CD8-positive, alpha-beta memory T cell (primary cell): ENCODE data around the gene KLHL1. TPM values are rescaled to one million over a fixed set of nuclear protein-coding genes. Genes with fewer than 3 reads are reported as not detected.

Source experiments
- CTCF ChIA-PET: fragments of 350-600 bp; sonication (Branson Sonifier 250); formaldehyde crosslinking; loops from one replicate; lab custom pipeline; 2021; ENCODE audit warnings: antibody characterized with exemption; lab: Charles Lee
- POLR2A ChIA-PET: fragments of 350-600 bp; sonication (Branson Sonifier 250); formaldehyde crosslinking; loops from one replicate; lab custom pipeline; 2021; ENCODE audit warnings: antibody characterized with exemption; lab: Charles Lee
- DNase-seq, 5 donors: peaks; one replicate each; pipeline versions ENCODE4 v3.0.0 to v3.0.0-alpha.2; 2020 to 2022; ENCODE audit warnings: mixed read lengths in 1 of 5
- H3K27ac ChIP-seq: one replicate; pipeline ENCODE4 v1.7.0; 2013; ENCODE audit warnings: low read depth, mild to moderate bottlenecking, low read length, moderate library complexity
- H3K27me3 ChIP-seq: 2 replicates; pipeline ENCODE4 v1.7.0; 2013; ENCODE audit warnings: low read length, mild to moderate bottlenecking; ENCODE audit not compliant: insufficient read depth, poor library complexity, severe bottlenecking
- H3K36me3 ChIP-seq: 2 replicates; pipeline ENCODE4 v1.7.0; 2013; ENCODE audit warnings: mild to moderate bottlenecking, low read length, moderate library complexity; ENCODE audit not compliant: insufficient read depth
- H3K4me1 ChIP-seq: 2 replicates; pipeline ENCODE4 v1.7.0; 2013; ENCODE audit warnings: mild to moderate bottlenecking, low read length, moderate library complexity; ENCODE audit not compliant: insufficient read depth
- H3K4me3 ChIP-seq: 2 replicates; pipeline ENCODE4 v1.7.0; 2013; ENCODE audit warnings: mild to moderate bottlenecking, low read length
- H3K9me3 ChIP-seq: 2 replicates; pipeline ENCODE4 v1.7.0; 2013; ENCODE audit warnings: mild to moderate bottlenecking, low read length
- H3K27ac Mint-ChIP-seq, 8 donors: one replicate each; pipeline ENCODE4 v1.8.0; 2020 to 2021; ENCODE audit warnings: mixed read lengths in 8 of 8, mild to moderate bottlenecking in 6 of 8, inconsistent platforms in 3 of 8, moderate library complexity in 3 of 8
- H3K27me3 Mint-ChIP-seq, 2 donors: one replicate each; pipeline ENCODE4 v1.8.0; 2020 to 2021; ENCODE audit warnings: mixed read lengths in 2 of 2, mild to moderate bottlenecking in 1 of 2, moderate library complexity in 1 of 2
- H3K36me3 Mint-ChIP-seq, 3 donors: one replicate each; pipeline ENCODE4 v1.8.0; 2020 to 2021; ENCODE audit warnings: mixed read lengths in 3 of 3, inconsistent platforms in 1 of 3, mild to moderate bottlenecking in 1 of 3
- H3K4me1 Mint-ChIP-seq, 3 donors: one replicate each; pipeline ENCODE4 v1.8.0; 2020 to 2021; ENCODE audit warnings: mixed read lengths in 3 of 3, inconsistent platforms in 1 of 3, mild to moderate bottlenecking in 1 of 3
- H3K4me3 Mint-ChIP-seq, 7 donors: one replicate each; pipeline ENCODE4 v1.8.0; 2020 to 2021; ENCODE audit warnings: mixed read lengths in 7 of 7, mild to moderate bottlenecking in 6 of 7, moderate library complexity in 4 of 7, inconsistent platforms in 2 of 7
- H3K9me3 Mint-ChIP-seq, 5 donors: one replicate each; pipeline ENCODE4 v1.8.0; 2020 to 2022; ENCODE audit warnings: mixed read lengths in 5 of 5, mild to moderate bottlenecking in 3 of 5, moderate library complexity in 2 of 5, inconsistent platforms in 1 of 5
- polyA plus RNA-seq: library from polyadenylated mRNA; unstranded; fragments of 300-500 nt; fragmentation: Illumina TruSeq; gene quantifications from one replicate; pipeline ENCODE4 v1.2.3, GENCODE V29; 2021
- total RNA-seq, 2 experiments: library from RNA; stranded (reverse); gene quantifications; one replicate each; pipeline ENCODE4 v1.2.3, GENCODE V29; 2021

KLHL1 gene
- total and polyA plus RNA-seq, 3 experiments from 2014 or later, result not detected

GRCh38 chr13:69828527-69828926 lies 279.7 kb downstream of the KLHL1 start:
- Mint-ChIP-seq H3K27ac (no peak overlapping the region), H3K4me3 (no peak overlapping the region), H3K36me3 (no peaks in the 10 kb centered on the region), H3K27me3 (no peaks in the 10 kb centered on the region), H3K9me3 (peaks cover 7 to 28% (median 16%) of the 10 kb centered on the region in 5 donors), H3K4me1 (no peaks in the 10 kb centered on the region)
- H3K4me3 ChIP-seq, result no peak overlapping the region
- no peaks in the 10 kb centered on the region for H3K36me3 ChIP-seq
- POLR2A ChIA-PET, result no interaction called here
- no peak for DNase-seq
- no peaks in the 10 kb centered on the region for H3K27me3 ChIP-seq
- H3K4me1 ChIP-seq, result no peaks in the 10 kb centered on the region
- H3K27ac ChIP-seq, result no peak overlapping the region
- H3K9me3 ChIP-seq, result no peaks in the 10 kb centered on the region
- CTCF ChIA-PET, result no interaction called here

GRCh38 chr13:69820180-69820579 lies 288.1 kb downstream of the KLHL1 start:
- H3K36me3 ChIP-seq, result no peaks in the 10 kb centered on the region
- H3K9me3 ChIP-seq, result no peaks in the 10 kb centered on the region
- no peaks in the 10 kb centered on the region for H3K27me3 ChIP-seq
- Mint-ChIP-seq H3K27ac (no peak overlapping the region), H3K36me3 (no peaks in the 10 kb centered on the region), H3K4me3 (no peak overlapping the region), H3K4me1 (no peaks in the 10 kb centered on the region), H3K9me3 (peaks cover 2 to 17% (median 8%) of the 10 kb centered on the region in 5 donors), H3K27me3 (no peaks in the 10 kb centered on the region)
- POLR2A ChIA-PET, result no interaction called here
- H3K4me3 ChIP-seq, result no peak overlapping the region
- no peaks in the 10 kb centered on the region for H3K4me1 ChIP-seq
- no peak for DNase-seq
- CTCF ChIA-PET, result no interaction called here
- no peak overlapping the region for H3K27ac ChIP-seq

DNA sequence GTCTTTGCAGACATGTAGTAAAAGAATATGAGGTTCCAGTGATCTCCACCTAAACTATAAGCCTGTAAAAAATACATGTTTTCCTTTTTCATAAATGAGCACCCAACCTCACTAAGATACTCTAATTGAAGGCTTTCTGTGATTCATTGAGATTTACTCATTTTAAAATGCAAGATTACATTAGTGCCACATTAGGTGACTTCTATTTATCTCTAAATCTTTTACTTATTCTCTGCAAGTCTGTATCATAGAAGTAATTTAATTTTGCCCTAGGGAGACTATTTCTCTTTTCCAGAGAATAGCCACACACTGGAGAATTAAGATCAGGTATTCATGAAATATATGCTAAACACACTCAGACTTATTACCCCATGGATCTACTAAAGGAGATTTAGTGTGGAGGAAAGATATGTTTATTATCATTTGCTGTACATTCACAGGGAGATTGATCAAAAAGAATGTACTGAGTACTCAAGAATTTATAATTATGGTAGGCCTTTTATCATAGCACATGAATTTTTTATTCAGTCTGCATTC lies 290.9 kb downstream of the KLHL1 start:
- ChIA-PET CTCF (no interaction called here), POLR2A (no interaction called here)
- no peak overlapping the region for H3K27ac ChIP-seq
- DNase-seq, result no peak
- H3K27me3 ChIP-seq, result no peaks in the 10 kb centered on the region
- no peaks in the 10 kb centered on the region for H3K4me1 Mint-ChIP-seq
- no peak overlapping the region for H3K27ac Mint-ChIP-seq
- H3K27me3 Mint-ChIP-seq, result no peaks in the 10 kb centered on the region
- H3K36me3 Mint-ChIP-seq, result no peaks in the 10 kb centered on the region
- H3K36me3 ChIP-seq, result no peaks in the 10 kb centered on the region
- H3K9me3 Mint-ChIP-seq, result peaks cover 2 to 25% (median 10%) of the 10 kb centered on the region in 5 donors
- H3K4me1 ChIP-seq, result no peaks in the 10 kb centered on the region
- no peak overlapping the region for H3K4me3 Mint-ChIP-seq
- H3K4me3 ChIP-seq, result no peak overlapping the region
- no peaks in the 10 kb centered on the region for H3K9me3 ChIP-seq

GRCh38 chr13:69809152-69809551 lies 299.1 kb downstream of the KLHL1 start:
- Mint-ChIP-seq H3K4me1 (no peaks in the 10 kb centered on the region), H3K27ac (no peak overlapping the region), H3K27me3 (no peaks in the 10 kb centered on the region), H3K36me3 (no peaks in the 10 kb centered on the region), H3K9me3 (peaks cover 2 to 29% (median 14%) of the 10 kb centered on the region in 5 donors), H3K4me3 (no peak overlapping the region)
- H3K36me3 ChIP-seq, result no peaks in the 10 kb centered on the region
- no peaks in the 10 kb centered on the region for H3K27me3 ChIP-seq
- no peak for DNase-seq
- CTCF ChIA-PET, result no interaction called here
- H3K4me3 ChIP-seq, result no peak overlapping the region
- POLR2A ChIA-PET, result no interaction called here
- H3K27ac ChIP-seq, result no peak overlapping the region
- H3K4me1 ChIP-seq, result no peaks in the 10 kb centered on the region
- H3K9me3 ChIP-seq, result no peaks in the 10 kb centered on the region

- H3K36me3 Mint-ChIP-seq, result no peaks in the 10 kb centered on the region
- H3K4me3 Mint-ChIP-seq, result no peak overlapping the region
- Histone ChIP-seq H3K27me3 (no peaks in the 10 kb centered on the region), H3K4me1 (no peaks in the 10 kb centered on the region), H3K27ac (no peak overlapping the region), H3K36me3 (no peaks in the 10 kb centered on the region), H3K9me3 (no peaks in the 10 kb centered on the region), H3K4me3 (no peak overlapping the region)
- H3K9me3 Mint-ChIP-seq, result peaks cover 2 to 15% (median 6%) of the 10 kb centered on the region in 5 donors
- no peak overlapping the region for H3K27ac Mint-ChIP-seq
- no peaks in the 10 kb centered on the region for H3K27me3 Mint-ChIP-seq
- CTCF ChIA-PET, result no interaction called here
- no peaks in the 10 kb centered on the region for H3K4me1 Mint-ChIP-seq
- DNase-seq, result no peak
- POLR2A ChIA-PET, result no interaction called here
Measured at GRCh38 chr13:69796256-69796655, 312.0 kb downstream of the KLHL1 start.

GRCh38 chr13:69793783-69794453 lies 314.3 kb downstream of the KLHL1 start:
- Histone ChIP-seq H3K27me3 (no peaks in the 10 kb centered on the region), H3K36me3 (no peaks in the 10 kb centered on the region), H3K4me1 (no peaks in the 10 kb centered on the region), H3K27ac (no peak overlapping the region), H3K4me3 (no peak overlapping the region), H3K9me3 (no peaks in the 10 kb centered on the region)
- peaks cover 0 to 13% (median 3%) of the 10 kb centered on the region in 5 donors for H3K9me3 Mint-ChIP-seq
- POLR2A ChIA-PET, result no interaction called here
- DNase-seq, result no peak
- CTCF ChIA-PET, result no interaction called here
- H3K27me3 Mint-ChIP-seq, result no peaks in the 10 kb centered on the region
- H3K4me3 Mint-ChIP-seq, result no peak overlapping the region
- H3K36me3 Mint-ChIP-seq, result no peaks in the 10 kb centered on the region
- no peak overlapping the region for H3K27ac Mint-ChIP-seq
- no peaks in the 10 kb centered on the region for H3K4me1 Mint-ChIP-seq

GRCh38 chr13:69776937-69777336 lies 331.3 kb downstream of the KLHL1 start:
- H3K27me3 Mint-ChIP-seq, result no peaks in the 10 kb centered on the region

DNA sequence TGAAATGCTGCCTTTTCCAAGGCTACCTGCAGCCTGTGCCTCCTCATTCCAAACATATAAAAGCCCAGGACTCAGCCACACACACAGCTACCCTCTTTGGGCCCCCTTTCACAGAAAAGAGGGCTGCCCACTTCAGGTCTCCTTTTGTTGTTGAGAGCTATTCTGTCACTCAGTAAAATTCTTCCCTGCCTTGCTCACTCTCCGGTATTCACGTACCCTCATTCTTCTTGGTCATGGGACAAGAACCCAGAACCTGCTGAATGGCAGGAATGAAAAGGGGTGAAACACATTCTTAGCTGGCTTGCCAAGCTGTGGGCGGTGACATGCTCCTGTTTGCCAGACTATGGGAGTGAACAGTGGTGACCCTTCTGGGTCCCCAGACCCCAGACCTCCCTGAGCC lies 338.6 kb downstream of the KLHL1 start:
- Mint-ChIP-seq H3K4me3 (no peak overlapping the region), H3K4me1 (no peaks in the 10 kb centered on the region), H3K36me3 (no peaks in the 10 kb centered on the region), H3K27ac (no peak overlapping the region), H3K27me3 (no peaks in the 10 kb centered on the region), H3K9me3 (peaks cover 0 to 13% (median 6%) of the 10 kb centered on the region in 5 donors)
- ChIA-PET POLR2A (no interaction called here), CTCF (no interaction called here)
- H3K36me3 ChIP-seq, result no peaks in the 10 kb centered on the region
- no peak overlapping the region for H3K27ac ChIP-seq
- no peak for DNase-seq
- no peak overlapping the region for H3K4me3 ChIP-seq
- H3K27me3 ChIP-seq, result no peaks in the 10 kb centered on the region
- H3K9me3 ChIP-seq, result no peaks in the 10 kb centered on the region
- no peaks in the 10 kb centered on the region for H3K4me1 ChIP-seq

More at GRCh38 chr13:69776937-69777336, 331.3 kb downstream of the KLHL1 start:
- ChIA-PET POLR2A (no interaction called here), CTCF (no interaction called here)
- no peak for DNase-seq
- Histone ChIP-seq H3K9me3 (no peaks in the 10 kb centered on the region), H3K36me3 (no peaks in the 10 kb centered on the region), H3K27me3 (no peaks in the 10 kb centered on the region), H3K4me1 (no peaks in the 10 kb centered on the region), H3K4me3 (no peak overlapping the region), H3K27ac (no peak overlapping the region)
- Mint-ChIP-seq H3K9me3 (peaks cover 2 to 13% (median 8%) of the 10 kb centered on the region in 5 donors), H3K27ac (no peak overlapping the region), H3K36me3 (no peaks in the 10 kb centered on the region), H3K4me1 (no peaks in the 10 kb centered on the region), H3K4me3 (no peak overlapping the region)
